Measurements from ENCODE around the gene COL15A1. TPM values are rescaled to one million over a fixed set of nuclear protein-coding genes. Genes with fewer than 3 reads are reported as not detected.

COL15A1 gene
- total RNA-seq, 1 donor from 2014 or later, result 0.07 TPM

- Mint-ChIP-seq H3K27me3 (no peaks in the 10 kb centered on the region), H3K27ac (no peak overlapping the region), H3K36me3 (ENCODE audit: low read depth) (no peaks in the 10 kb centered on the region), H3K4me1 (no peaks in the 10 kb centered on the region), H3K4me3 (no peak overlapping the region), H3K9me3 (no peaks in the 10 kb centered on the region)
- ATAC-seq (ENCODE audit: low read depth), result no peak
- no peak for TF ChIP-seq CTCF (IDR thresholded peaks at IDR 0.05)
- no peak for DNase-seq
- CTCF ChIA-PET, result interaction anchor here (1.2 kb wide), 1 partner anchor 119 kb away, joined by 3 read pairs; no protein-coding TSS in a partner anchor
- intact Hi-C loops (cut with micrococcal nuclease), result no loop called here
- POLR2A ChIA-PET, result no interaction called here
Measured at GRCh38 chr9:99019510-99020331, 76.0 kb downstream of the COL15A1 start.

- no peak for ATAC-seq (ENCODE audit: low read depth)
- POLR2A ChIA-PET, result no interaction called here
- H3K9me3 Mint-ChIP-seq, result no peaks in the 10 kb centered on the region
- H3K27me3 Mint-ChIP-seq, result no peaks in the 10 kb centered on the region
- H3K4me3 Mint-ChIP-seq, result no peak overlapping the region
- H3K4me1 Mint-ChIP-seq, result no peaks in the 10 kb centered on the region
- DNase-seq, result no peak
- CTCF ChIA-PET, result no interaction called here
- H3K36me3 Mint-ChIP-seq (ENCODE audit: low read depth), result no peaks in the 10 kb centered on the region
- TF ChIP-seq CTCF (IDR thresholded peaks at IDR 0.05), result no peak
- intact Hi-C loops (cut with micrococcal nuclease), result no loop called here
- no peak overlapping the region for H3K27ac Mint-ChIP-seq
Measured at GRCh38 chr9:99020786-99021436, 77.2 kb downstream of the COL15A1 start.

- Mint-ChIP-seq H3K36me3 (ENCODE audit: low read depth) (no peaks in the 10 kb centered on the region), H3K9me3 (no peaks in the 10 kb centered on the region), H3K4me1 (no peaks in the 10 kb centered on the region), H3K27me3 (no peaks in the 10 kb centered on the region), H3K27ac (no peak overlapping the region), H3K4me3 (no peak overlapping the region)
- intact Hi-C loops (cut with micrococcal nuclease), result no loop called here
- no peak for ATAC-seq (ENCODE audit: low read depth)
- no peak for DNase-seq
- CTCF ChIA-PET, result no interaction called here
- no peak for TF ChIP-seq CTCF (IDR thresholded peaks at IDR 0.05)
- POLR2A ChIA-PET, result no interaction called here
Measured at GRCh38 chr9:99021512-99021911, 77.8 kb downstream of the COL15A1 start.

- Mint-ChIP-seq H3K36me3 (ENCODE audit: low read depth) (no peaks in the 10 kb centered on the region), H3K27me3 (no peaks in the 10 kb centered on the region), H3K27ac (no peak overlapping the region), H3K9me3 (no peaks in the 10 kb centered on the region), H3K4me3 (no peak overlapping the region), H3K4me1 (no peaks in the 10 kb centered on the region)
- intact Hi-C loops (cut with micrococcal nuclease), result no loop called here
- no peak for TF ChIP-seq CTCF (IDR thresholded peaks at IDR 0.05)
- ATAC-seq (ENCODE audit: low read depth), result no peak
- POLR2A ChIA-PET, result no interaction called here
- DNase-seq, result no peak
- CTCF ChIA-PET, result interaction anchor here (0.6 kb wide), 1 partner anchor 117 kb away, joined by 3 read pairs; no protein-coding TSS in a partner anchor
Measured at GRCh38 chr9:99023231-99023630, 79.5 kb downstream of the COL15A1 start.

- no peak overlapping the region for H3K4me3 Mint-ChIP-seq
- no peak for DNase-seq
- no peak for ATAC-seq (ENCODE audit: low read depth)
- H3K4me1 Mint-ChIP-seq, result no peaks in the 10 kb centered on the region
- intact Hi-C loops (cut with micrococcal nuclease), result no loop called here
- ChIA-PET POLR2A (no interaction called here), CTCF (interaction anchor here (0.6 kb wide), 1 partner anchor 117 kb away, joined by 3 read pairs; no protein-coding TSS in a partner anchor)
- no peak overlapping the region for H3K27ac Mint-ChIP-seq
- TF ChIP-seq CTCF (IDR thresholded peaks at IDR 0.05), result no peak
- H3K27me3 Mint-ChIP-seq, result no peaks in the 10 kb centered on the region
- H3K9me3 Mint-ChIP-seq, result no peaks in the 10 kb centered on the region
- H3K36me3 Mint-ChIP-seq (ENCODE audit: low read depth), result no peaks in the 10 kb centered on the region
Measured at GRCh38 chr9:99023831-99024230, 80.1 kb downstream of the COL15A1 start.

Data from activated B cell treated with CpG ODN at 0.5 μM for 24 hours (primary cell).